HG03159 (cell line): ENCODE data around the gene HDAC1.

Source experiments
- ATAC-seq: cut with Tn5 transposase; IDR thresholded peaks from one replicate; pipeline ENCODE4 v1.9.1; 2021; ENCODE audit warnings: mild to moderate bottlenecking, moderate library complexity; ENCODE audit not compliant: unreplicated experiment

Gene HDAC1

GRCh38 chr1:32321712-32322291, 29.9 kb downstream of the HDAC1 start:
- ATAC-seq, result no peak

GRCh38 chr1:32327204-32327603, 35.3 kb downstream of the HDAC1 start:
- ATAC-seq, result no peak

- ATAC-seq, result no peak
These were observed 38.1 kb downstream of the HDAC1 start for GRCh38 chr1:32329931-32330466.

DNA sequence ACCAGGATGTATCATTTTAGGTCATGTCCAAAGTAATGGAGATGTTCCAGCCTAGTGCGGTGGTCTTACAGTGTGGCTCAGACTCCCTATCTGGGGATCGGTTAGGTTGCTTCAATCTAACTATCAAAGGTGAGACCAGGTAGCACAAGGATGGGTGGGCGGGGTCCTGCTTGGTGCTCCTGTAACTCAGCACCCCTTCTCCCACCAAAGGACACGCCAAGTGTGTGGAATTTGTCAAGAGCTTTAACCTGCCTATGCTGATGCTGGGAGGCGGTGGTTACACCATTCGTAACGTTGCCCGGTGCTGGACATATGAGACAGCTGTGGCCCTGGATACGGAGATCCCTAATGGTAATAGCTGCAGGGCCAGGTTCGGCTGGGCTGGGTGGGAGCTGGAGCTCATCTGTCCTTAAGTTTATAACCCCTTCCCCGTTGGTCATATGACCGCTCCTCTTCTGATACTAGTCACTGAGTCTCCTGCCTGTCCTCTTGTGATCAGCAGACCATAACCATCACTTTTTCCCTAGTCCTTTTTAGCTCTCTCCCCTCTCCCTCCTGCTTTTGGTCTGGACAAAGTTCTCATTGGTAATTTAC, 38.8 kb downstream of the HDAC1 start:
- no peak for ATAC-seq

DNA sequence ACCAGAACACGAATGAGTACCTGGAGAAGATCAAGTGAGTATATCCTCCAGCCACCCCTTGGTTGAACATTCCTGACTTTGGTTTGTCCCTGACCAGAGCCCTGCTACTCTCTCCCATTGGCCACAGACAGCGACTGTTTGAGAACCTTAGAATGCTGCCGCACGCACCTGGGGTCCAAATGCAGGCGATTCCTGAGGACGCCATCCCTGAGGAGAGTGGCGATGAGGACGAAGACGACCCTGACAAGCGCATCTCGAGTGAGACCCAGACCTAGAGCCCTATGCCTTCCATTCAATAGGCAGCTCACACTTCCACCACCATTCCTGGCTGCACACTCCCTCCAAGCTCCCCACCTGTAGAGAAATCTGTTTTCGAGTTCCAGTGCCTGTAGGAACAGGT, 39.7 kb downstream of the HDAC1 start:
- ATAC-seq, result no peak

DNA sequence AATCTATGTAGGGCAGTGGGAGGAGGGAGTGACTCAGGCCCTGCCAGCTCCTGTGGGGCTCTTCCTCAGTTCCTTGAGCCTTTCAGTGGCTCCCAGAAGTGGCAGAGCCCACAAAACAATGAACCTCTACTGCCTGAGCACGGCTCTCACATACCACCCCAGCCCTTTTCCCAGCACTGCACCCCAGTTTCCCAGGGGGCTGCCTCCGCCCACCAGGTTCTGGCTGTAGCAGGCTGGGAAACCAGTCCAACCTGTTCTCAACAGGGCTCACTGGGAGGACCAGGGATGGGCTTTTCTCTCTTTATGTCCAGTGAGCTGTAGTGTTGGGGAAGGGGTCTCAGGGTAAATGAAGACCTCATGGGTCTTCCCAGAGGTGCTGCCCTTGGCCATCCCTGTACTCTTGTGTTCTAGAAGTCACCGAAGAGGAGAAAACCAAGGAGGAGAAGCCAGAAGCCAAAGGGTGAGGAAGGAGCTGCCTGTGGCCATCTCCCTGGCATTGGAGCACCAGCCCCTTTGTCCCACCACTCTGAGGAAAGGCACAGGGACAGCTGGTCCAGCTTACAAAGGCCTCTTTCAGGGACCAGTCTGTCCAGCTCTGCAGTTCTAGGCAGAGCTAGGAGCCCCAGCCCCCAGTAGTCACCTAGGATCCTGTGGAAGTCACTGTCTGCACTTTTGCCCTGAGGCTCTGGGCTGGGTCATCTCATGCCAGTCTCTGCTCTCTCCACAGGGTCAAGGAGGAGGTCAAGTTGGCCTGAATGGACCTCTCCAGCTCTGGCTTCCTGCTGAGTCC, 40.6 kb downstream of the HDAC1 start:
- ATAC-seq, result no peak

DNA sequence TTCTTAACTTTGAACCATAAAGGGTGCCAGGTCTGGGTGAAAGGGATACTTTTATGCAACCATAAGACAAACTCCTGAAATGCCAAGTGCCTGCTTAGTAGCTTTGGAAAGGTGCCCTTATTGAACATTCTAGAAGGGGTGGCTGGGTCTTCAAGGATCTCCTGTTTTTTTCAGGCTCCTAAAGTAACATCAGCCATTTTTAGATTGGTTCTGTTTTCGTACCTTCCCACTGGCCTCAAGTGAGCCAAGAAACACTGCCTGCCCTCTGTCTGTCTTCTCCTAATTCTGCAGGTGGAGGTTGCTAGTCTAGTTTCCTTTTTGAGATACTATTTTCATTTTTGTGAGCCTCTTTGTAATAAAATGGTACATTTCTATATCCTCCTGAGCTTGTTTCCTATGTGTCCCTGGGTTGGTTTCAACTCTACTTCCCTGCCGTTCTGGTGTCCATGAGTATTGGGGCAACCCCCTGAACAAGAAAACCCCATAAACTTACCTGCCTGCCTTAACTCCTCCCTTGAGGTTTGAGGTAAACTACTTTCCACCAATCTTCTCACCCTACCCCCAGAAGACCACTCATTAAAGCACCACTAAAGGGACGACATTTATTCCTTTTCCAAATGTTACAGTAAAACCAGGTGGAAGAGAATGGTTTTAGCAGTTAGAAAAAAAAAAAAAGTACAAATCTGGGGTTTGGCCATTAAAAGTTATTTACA, 41.5 kb downstream of the HDAC1 start:
- ATAC-seq, result no peak

DNA sequence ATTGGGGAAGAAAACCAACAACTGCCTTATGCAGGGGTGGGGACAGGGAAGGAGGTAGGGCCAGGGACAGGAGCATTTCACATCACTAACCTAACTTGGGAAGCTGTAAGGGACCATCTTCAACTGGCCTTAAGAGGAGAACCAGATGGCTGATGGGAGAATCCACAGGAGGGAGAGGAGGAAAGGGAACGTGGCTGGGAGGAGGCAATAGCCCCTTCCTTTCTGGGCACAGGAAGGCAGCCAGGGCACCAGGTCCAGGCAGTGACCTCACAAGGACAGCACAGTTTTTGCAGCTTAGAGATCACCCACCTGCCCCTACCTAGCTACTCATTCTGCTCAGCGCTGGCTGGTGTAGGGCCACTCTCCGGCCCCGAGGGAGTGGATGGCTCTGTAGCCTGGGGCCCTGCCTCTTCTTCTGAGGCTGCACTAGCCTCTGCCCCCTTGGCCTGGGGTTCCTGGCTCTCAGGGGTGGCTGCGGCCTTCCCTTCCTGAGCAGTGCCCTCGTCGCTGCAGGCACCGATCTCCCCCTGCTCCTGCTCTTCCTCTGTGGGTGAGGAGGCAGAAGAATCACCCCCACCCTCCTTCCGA, 42.5 kb downstream of the HDAC1 start:
- ATAC-seq, result no peak

GRCh38 chr1:32334864-32335534, 43.1 kb downstream of the HDAC1 start:
- ATAC-seq, result no peak

GRCh38 chr1:32335535-32335789, 43.6 kb downstream of the HDAC1 start:
- no peak for ATAC-seq

- ATAC-seq, result peak; percentile 44
These were observed 44.1 kb downstream of the HDAC1 start, which contains the start of gene MARCKSL1 for GRCh38 chr1:32335790-32336590. TSS of gene MARCKSL1 (minus strand) at chr1:32336233. CDS start at chr1:32336033, 200 bp downstream.

- ATAC-seq, result no peak
These were observed 44.7 kb downstream of the HDAC1 start for GRCh38 chr1:32336591-32336932.

GRCh38 chr1:32336963-32337675, 45.2 kb downstream of the HDAC1 start:
- no peak for ATAC-seq

DNA sequence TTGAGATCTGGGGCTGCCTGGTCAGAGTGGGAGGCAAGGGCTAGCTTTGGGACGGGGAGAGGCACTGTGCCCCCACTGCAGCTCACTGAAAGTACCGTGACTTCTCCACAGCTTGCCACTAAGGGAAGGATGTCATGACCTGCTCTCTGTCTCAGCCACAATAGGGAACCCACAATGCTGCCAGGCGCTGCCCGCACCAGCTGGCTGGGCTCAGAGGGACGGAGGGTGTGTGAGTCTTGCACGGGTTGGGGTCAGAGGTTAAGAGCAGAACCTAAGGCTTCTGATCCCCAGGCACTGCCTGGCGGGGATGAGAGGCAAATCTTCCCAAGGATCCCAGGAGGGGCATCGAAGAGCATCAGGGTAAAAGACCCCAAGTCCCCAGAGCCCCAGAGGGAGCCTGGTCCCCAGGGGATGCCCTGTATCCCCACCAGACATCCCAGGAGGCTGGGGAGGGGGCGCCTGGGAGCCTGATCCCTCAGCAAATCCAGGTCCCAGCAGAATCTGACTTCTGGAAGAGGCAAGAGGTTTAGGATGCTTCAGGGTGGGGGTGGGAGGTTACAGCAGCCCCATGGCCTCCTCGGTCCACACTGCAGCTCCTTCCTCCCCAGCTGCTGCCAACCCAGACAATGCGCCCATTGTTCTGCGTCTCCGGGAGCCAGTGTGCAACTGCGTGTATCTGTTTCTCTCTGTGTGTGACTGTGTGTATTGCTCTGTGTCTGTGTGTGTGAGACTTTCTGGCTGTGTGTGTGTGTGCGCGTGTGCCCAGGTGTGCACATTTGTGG, 46.2 kb downstream of the HDAC1 start:
- ATAC-seq, result no peak

DNA sequence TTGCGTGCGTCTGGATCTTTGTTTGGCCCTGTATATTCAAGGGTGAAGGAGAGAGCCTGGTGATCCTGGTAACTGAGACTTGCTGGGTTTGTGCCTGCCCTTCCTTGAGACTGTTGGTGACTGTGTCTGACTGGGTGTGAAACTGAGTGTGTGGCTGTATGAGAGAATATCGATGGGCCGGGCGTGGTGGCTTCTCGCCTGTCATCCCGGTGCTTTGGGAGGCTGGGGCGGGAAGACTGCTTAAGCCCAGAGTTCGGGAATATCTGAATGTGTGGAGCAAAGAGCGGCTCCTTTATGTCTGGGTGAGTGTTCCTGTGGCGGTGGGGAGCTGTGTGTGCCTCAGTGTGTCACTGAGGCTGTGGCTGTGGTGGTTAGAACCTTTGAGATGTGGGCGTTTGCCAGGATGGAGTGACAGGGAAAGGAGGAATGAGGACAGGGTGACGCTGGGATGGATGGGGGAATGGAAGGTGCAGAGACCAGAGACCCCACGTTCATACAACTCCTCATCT, 46.8 kb downstream of the HDAC1 start:
- ATAC-seq, result no peak

DNA sequence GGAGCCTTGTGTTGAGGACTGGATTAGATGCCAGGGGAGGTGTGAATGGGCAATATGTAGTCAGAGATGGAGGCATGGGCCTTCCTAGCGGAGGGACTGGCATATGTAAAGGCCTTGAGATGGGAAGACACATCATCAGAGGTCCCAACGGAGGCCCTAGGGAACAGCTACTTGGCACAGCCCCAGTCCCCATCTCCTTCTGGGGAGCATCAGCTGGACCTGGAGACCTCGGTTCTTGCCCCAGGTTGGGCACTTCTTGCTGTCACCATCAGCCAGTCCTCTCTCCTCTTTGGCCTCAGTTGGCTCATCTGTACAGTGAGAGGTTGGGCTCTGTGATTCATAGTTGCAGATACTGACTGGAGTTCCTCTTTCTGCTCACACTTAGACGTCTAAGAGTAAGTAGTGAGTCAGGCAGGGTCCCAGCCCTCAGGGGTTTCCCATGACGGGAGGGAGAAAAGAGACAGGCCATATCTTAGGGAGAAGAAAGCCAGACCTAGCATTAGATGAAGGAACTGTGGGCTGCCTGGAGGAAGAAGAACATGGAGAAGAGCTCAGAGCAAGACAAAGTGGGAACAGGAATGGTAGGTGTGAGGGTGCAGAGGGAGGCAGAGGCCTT, 47.6 kb downstream of the HDAC1 start:
- ATAC-seq, result no peak

GRCh38 chr1:32341186-32341757, 49.4 kb downstream of the HDAC1 start:
- no peak for ATAC-seq

DNA sequence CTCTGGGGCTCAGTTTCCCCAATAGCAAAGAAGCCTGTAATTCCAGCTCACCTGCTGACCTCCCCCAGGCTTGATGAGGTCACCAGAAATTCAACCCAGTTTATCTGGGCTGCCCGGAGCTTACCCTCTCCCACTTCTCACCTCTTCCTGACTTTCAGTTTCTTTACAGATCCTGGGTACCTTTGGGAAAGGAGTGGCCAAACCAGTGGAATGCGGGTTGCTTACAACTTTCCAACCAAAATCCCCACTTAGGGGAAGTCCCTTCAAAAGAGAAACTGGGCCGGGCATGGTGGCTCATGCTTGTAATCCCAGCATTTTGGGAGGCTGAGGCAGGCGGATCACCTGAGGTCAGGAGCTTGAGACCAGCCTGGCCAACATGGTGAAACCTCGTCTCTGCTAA, 50.1 kb downstream of the HDAC1 start:
- ATAC-seq, result no peak
